GM19324 (cell line): Measurements from ENCODE around the gene SLC16A13.
"Not testable (repeated sequence)": the region's sequence is repeated elsewhere in the genome, so short reads cannot be mapped to it uniquely, and the experiment has no call there.

Experiments
- ATAC-seq: cut with Tn5 transposase; IDR thresholded peaks from one replicate; pipeline ENCODE4 v1.9.1; 2021; ENCODE audit warnings: mild to moderate bottlenecking, moderate library complexity; ENCODE audit not compliant: unreplicated experiment, low FRiP score

SLC16A13 gene

DNA sequence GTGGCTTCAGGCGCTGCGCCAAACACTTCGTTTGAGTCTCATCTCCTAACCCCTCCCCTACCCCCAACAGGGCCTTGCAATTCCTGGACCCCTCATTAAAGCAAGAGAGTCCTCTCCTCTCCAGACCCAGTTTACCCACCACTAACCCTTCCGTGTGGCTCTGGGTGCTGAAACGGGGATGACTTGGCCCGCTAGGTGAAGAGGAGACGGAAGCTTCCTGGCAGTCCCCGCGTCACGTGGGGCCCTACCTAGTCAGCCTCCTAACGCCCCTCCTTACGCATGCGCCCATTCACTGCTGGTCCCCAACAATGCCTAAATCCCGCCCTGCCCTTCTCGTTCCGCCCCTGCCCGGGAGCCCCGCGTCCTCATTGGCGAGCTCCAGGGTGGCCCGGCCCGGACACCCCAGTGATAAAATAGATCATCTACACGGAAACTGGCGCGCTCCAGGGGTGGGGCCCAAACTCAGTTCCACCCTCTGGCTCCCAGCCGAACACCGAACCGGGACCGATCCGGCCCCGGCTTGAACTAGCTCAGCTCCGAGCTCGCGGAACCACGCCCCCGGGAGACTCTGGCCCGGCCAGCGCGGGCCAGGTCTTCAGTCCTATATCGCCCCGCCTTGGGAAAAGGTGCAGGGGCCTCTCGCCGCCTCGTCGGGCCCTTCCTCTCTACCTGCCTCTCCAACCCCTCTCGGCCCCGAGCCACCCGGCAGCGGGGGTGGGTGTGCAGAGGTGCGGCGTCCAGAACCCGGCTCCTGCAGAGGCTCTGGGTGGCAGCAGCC, at the start of gene SLC16A13:
SLC16A13 (plus strand) TSS at position 425 of the 778 bp plus-strand sequence. CDS start 368 bp downstream, outside the sequence.
- peak; percentile 93 for ATAC-seq

GRCh38 chr17:6986676-6987075, 49.1 kb upstream of the SLC16A13 start:
- no peak for ATAC-seq

DNA sequence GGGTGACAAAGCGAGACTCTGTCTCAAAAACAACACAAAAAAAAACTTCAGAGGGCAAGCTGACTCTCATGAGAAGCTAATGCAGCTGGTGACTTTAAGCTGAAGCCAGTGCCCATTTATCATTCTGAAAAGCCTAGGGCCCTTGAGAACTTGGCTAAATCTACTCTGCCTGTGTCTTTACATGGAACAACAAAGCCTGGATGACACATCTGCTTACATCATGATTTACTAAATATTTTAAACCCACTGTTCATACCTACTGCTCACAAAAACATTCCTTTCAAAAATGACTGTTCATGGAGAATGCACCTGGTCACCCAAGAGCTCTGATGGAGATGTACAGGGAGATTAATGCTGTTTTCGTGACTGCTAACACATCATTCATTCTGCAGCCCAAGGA, 46.0 kb upstream of the SLC16A13 start:
- ATAC-seq: no peak

- not testable (repeated sequence) for ATAC-seq
Observed at GRCh38 chr17:6993613-6994056, 42.2 kb upstream of the SLC16A13 start.

GRCh38 chr17:6994118-6994598, 41.7 kb upstream of the SLC16A13 start:
- no peak for ATAC-seq

DNA sequence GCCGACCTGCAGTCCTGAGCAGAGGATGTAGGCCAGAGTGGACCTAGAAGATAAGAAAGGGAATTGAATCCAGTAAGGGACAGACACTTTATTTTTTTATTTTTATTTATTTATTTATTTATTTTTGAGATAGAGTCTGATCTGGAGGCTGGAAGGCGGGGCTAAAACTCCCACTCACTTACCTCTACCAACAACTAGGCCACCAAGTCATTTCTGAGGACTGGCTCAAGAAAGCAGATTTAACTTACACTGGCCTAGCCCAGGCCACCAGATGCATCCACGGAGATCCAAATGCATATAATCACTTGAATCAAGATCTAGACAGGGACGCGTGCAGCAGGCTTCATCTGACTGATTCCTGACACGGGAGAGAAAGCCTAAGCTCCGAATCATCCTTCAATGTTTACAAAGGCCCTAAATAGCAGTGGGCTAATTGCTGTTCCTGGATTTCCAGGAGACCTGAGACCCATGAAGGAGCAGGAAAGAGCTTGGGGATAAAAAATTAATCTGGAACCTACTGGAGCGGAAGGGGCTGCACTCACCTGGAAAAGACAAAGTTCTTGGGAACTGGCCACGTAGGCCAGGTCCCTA, 41.1 kb upstream of the SLC16A13 start:
- no peak for ATAC-seq

DNA sequence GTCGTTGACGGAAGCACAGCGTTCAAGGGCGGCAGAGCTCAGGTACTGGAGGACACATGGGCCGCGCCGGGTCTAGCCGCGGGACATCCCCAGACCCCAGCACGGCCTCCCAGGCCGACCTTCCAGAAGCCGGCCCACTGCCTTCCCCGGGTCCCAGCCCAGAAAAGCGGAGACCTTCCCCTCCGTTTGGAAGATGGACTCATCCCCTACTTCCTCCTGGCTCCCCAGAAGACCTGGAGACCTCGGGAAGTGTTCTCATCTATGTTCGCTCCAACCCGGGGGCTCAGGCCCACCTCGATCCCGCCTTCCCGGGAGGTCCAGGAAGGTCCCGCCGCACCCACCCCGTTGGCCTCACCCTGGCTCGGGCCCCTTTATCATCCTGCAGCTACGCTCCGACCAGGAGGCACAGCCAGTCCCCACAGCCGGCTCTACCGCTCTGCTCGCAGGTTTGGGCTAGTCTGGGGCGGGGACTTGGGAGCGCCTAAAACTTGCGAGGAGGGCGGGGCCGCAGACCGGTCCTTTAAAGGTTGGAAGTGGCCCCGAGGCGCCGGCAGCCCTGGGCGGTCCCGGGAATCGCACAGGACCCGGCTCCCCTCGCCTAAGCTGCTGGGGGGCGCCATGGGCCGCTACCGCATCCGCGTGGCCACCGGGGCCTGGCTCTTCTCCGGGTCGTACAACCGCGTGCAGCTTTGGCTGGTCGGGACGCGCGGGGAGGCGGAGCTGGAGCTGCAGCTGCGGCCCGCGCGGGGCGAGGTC, 40.1 kb upstream of the SLC16A13 start, which contains the start of gene ALOX12:
ALOX12 (plus strand) TSS at position 550 of the 756 bp plus-strand sequence; CDS start at position 619, 69 bp downstream.
- ATAC-seq: no peak

- ATAC-seq: no peak
Observed at GRCh38 chr17:6996256-6997011, 39.4 kb upstream of the SLC16A13 start.

DNA sequence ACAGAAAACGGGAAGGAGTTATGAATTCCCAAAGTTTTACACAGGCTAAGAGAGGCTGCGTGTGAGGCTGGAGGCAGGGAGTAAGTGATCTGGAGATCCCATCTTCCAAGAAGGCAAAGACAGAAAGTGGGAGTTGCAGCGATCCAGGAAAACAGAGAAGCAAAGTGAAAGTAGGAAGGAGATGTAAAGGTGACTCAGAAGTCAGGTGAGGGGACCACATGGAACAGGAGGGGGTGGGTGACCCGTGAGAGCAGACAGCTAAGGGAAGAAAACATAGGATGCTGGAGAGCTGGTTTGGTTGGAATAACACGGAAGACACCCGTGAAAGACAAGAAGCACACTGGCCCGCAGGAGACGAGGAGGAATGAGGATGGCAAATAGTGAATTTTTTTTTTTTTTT, 38.6 kb upstream of the SLC16A13 start:
- ATAC-seq: no peak

DNA sequence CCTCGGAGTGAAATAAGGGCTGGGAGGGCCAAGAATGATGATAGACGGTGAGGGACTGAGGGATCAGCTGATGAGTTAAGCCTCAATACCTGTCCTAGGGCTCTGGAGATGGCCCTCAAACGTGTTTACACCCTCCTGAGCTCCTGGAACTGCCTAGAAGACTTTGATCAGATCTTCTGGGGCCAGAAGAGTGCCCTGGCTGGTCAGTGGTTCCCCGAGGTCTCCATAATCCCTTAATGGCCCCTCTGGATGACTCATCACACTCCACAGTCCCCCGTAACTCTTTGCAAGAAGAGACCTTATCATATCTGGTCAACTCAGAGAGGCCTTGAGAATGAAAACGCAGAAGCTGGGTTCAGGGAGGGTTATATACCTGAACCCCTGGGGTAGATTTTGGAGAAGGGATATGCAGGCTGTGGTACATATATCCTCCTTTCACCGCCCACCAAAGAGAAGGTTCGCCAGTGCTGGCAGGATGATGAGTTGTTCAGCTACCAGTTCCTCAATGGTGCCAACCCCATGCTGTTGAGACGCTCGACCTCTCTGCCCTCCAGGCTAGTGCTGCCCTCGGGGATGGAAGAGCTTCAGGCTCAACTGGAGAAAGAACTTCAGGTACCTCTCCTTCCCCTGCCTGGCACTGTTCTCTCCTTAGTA, 36.8 kb upstream of the SLC16A13 start:
- ATAC-seq: no peak

DNA sequence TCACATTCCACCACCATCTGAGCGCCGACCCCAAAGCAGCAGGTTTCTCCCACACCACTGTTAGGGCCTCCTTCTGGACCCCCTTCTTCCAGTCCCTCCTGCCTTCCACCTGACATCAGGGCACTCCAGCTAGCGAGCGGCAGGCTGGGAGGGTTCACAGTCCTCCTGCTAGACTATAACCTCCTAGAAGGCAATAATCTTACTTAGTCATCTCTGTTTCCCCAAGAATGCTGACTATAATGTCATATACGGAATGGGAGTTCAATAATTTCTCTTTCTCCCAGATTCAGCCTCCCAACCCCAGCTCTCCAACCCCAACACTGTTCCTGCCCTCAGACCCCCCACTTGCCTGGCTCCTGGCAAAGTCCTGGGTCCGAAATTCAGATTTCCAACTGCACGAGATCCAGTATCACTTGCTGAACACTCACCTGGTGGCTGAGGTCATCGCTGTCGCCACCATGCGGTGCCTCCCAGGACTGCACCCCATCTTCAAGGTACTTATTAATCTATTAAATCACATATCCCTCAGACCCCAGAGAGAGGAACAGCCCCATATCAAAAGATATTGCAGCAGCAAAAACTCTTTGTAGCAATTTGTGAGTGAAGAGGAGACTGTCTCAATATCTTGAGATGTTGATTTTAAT, 34.4 kb upstream of the SLC16A13 start:
- ATAC-seq: no peak

DNA sequence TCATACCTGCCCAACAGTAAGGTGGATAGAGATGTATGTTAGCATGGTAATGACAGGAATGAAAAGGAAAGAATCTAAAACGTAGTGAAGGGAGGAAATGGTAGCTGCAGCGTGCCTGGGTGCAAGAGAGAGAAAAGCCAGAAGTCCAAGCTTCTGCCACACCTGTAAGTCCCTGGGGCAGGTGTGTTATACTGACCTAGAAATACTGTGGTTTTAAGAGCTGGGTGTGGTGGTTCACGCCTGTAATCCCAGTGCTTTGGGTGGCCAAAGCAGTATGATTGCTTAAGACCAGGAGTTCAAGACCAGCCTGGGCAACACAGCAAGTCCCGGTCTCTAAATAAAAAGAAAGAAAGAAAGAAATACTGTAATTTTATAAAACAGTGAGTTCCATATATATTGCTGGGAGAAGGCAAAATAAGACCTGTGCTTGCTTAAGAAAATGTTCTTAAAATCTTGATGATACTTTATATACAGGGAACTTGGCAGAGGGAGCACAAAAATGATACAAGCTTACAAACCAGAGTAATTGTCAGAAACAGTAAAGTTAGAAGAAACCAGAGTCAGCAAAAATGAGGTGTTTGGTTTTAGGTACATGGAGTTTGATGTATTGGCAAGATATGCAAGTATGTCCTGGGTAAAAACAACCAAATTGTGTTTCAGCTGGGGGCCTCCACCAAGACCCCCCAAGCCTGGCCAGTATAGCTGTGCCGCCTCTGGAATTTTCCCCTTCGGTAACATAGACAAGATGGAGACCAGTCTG, 33.3 kb upstream of the SLC16A13 start:
- no peak for ATAC-seq

- ATAC-seq: no peak
Observed at GRCh38 chr17:7003745-7004144, 32.1 kb upstream of the SLC16A13 start.

GRCh38 chr17:7004398-7005253, 31.2 kb upstream of the SLC16A13 start:
- ATAC-seq: no peak

GRCh38 chr17:7005716-7006115, 30.1 kb upstream of the SLC16A13 start:
- no peak for ATAC-seq

- ATAC-seq: no peak
Observed at GRCh38 chr17:7007143-7007542, 28.7 kb upstream of the SLC16A13 start.

DNA sequence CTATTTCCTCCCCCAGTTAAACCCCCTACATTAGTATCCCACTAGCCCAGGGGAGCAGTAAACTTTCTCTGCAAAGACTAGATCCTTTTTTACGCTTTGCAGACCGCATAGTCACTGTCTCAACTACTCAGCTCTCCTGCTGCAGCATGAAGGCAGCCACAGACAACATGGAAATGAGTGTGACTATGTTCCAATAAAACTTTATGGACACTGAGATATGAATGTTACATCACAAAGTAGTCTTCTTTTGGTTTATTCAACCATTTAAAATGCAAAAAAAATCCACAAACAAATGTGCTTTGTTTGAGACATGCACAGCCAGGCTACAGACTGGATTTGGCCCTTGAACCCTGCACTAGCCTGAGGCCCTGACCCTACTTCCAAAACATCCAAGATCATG, 25.3 kb upstream of the SLC16A13 start:
- ATAC-seq: no peak

DNA sequence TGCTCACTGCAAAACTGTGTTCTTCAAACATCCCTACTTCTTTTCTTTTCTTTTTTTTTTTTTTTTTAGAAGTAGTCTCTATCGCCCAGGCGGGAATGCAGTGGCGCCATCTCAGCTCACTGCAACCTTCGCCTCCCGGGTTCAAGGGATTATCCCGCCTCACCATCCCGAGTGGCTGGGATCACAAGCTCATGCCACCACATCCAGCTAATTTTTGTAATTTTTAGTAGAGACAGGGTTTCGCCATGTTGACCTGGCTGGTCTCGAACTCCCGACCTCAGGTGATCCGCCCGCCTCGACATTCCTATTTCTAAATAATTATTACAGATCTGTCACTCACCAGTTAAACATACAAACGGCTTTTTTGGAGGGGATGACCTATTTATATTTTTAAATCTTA, 24.4 kb upstream of the SLC16A13 start:
- ATAC-seq: no peak
